Activated naive CD4-positive, alpha-beta T cell treated with anti-CD3 and anti-CD28 coated beads, Interleukin-2, amount 10 ng/mL, durations not matched to agents 7 days and 5 days (primary cell): ENCODE measurements around the gene EML4.

Experiments
- CTCF ChIA-PET: fragments of 350-600 bp; sonication (Branson Sonifier 250); formaldehyde crosslinking; loops from one replicate; lab custom pipeline; 2021; ENCODE audit warnings: antibody characterized with exemption; lab: Charles Lee
- DNase-seq: peaks from one replicate; pipeline ENCODE4 v3.0.0-alpha.2; 2020
- H3K27ac Mint-ChIP-seq: one replicate; pipeline ENCODE4 v1.8.0; 2021; ENCODE audit warnings: mild to moderate bottlenecking, moderate library complexity, mixed read lengths
- H3K27me3 Mint-ChIP-seq: one replicate; pipeline ENCODE4 v1.8.0; 2021; ENCODE audit warnings: mild to moderate bottlenecking, mixed read lengths
- H3K36me3 Mint-ChIP-seq: one replicate; pipeline ENCODE4 v1.8.0; 2021; ENCODE audit warnings: mixed read lengths
- H3K4me1 Mint-ChIP-seq: one replicate; pipeline ENCODE4 v1.8.0; 2021; ENCODE audit warnings: mixed read lengths
- H3K4me3 Mint-ChIP-seq: one replicate; pipeline ENCODE4 v1.8.0; 2021; ENCODE audit warnings: mild to moderate bottlenecking, moderate library complexity, mixed read lengths
- H3K9me3 Mint-ChIP-seq: one replicate; pipeline ENCODE4 v1.8.0; 2021; ENCODE audit warnings: mixed read lengths

The EML4 gene

DNA sequence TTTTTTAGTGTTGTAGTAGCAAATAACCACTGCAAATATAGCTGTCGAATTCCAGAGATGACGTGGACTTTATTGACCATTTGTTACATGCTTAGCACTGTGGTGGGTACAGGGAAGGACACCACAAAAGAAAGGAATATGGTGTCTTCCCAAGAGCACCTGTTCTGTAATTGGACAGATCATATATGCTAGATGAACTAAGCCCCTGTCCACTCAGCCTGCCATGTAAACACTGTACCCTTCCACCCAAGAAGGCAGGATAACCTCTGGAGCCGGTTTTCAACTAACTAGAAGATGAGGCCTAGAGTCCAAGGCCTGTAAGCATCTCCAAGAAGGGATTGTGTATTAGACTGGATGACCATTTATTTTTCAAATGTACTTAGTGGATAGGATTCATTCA, 147.8 kb downstream of the EML4 start:
- Mint-ChIP-seq H3K9me3 (no peaks in the 10 kb centered on the region), H3K27ac (peak overlapping the region; percentile 4), H3K27me3 (no peaks in the 10 kb centered on the region), H3K36me3 (peaks cover 50% of the 10 kb centered on the region), H3K4me1 (peaks cover 21% of the 10 kb centered on the region), H3K4me3 (no peak overlapping the region)
- CTCF ChIA-PET = interaction anchor here (2.0 kb wide), 1 partner anchor 12 kb away, joined by 8 read pairs; no protein-coding TSS in a partner anchor
- no peak for DNase-seq

DNA sequence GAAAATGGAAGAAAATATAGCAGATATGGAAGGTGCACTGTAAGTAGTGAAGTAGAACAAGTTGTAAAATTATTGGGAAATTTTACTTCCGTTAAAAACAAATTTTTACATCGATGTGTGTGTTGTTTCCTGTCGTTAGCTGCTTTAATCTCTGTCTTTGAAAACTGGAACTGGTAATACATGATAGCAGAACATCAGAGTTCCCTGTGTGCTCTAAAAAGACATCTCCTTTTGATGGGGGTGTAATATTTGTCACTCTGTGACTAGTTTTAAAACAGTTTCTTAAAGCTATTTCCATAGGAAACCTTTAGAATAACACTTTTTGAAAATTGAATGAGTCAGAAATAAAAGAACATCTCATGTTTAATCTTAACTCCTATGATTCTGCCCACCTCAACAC, 148.3 kb downstream of the EML4 start:
- Mint-ChIP-seq H3K27me3 (no peaks in the 10 kb centered on the region), H3K4me3 (no peak overlapping the region), H3K9me3 (no peaks in the 10 kb centered on the region), H3K36me3 (peaks cover 50% of the 10 kb centered on the region), H3K4me1 (peaks cover 21% of the 10 kb centered on the region), H3K27ac (peak overlapping the region; percentile 12)
- CTCF ChIA-PET = interaction anchor here (2.0 kb wide), 1 partner anchor 11 kb away, joined by 8 read pairs; no protein-coding TSS in a partner anchor
- no peak for DNase-seq

DNA sequence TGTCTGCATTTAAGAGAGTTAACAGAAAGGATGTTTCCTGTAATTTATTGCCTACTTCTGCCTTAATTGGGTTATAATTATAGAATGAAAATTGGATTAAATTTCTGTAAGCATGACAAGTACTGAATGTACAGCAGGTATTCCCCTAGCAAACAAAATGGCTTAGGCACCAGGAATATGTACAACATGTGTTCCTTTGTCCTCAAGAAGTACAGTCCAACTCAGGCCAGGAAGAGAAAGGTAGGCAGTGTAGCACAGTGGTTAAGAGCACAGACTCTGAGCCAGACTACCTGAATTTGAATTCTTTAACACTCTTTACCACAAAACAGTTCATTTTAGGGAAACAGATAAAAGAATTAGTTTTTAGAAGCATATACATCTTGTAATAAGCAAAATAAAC, 148.8 kb downstream of the EML4 start:
- H3K36me3 Mint-ChIP-seq = peaks cover 54% of the 10 kb centered on the region
- peak overlapping the region; percentile 47 for H3K27ac Mint-ChIP-seq
- no peak for DNase-seq
- CTCF ChIA-PET = interaction anchor here (2.0 kb wide), 1 partner anchor 11 kb away, joined by 8 read pairs; no protein-coding TSS in a partner anchor
- H3K27me3 Mint-ChIP-seq = no peaks in the 10 kb centered on the region
- no peaks in the 10 kb centered on the region for H3K9me3 Mint-ChIP-seq
- H3K4me3 Mint-ChIP-seq = no peak overlapping the region
- peaks cover 21% of the 10 kb centered on the region for H3K4me1 Mint-ChIP-seq

DNA sequence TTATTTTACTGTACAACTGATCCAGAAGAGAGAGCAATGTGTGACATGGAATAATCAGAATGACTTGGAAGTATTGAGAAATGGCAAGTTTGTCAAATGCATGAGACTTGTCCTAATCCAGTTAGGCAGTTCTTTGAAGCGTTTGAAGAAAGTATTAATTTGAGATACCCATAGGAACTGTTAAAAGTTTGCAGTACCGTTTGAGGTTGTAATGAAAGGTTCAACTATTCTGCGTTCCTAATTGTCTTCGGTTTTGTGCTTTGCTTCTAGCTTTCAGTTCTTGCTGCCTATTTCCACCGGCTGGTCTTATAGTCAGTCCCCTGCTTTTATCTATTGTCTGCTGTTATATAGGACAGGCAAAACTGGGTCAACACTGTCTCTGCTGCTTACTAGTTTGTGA, 150.1 kb downstream of the EML4 start:
- no peaks in the 10 kb centered on the region for H3K9me3 Mint-ChIP-seq
- no peak overlapping the region for H3K27ac Mint-ChIP-seq
- CTCF ChIA-PET = interaction anchor here (1.2 kb wide), 1 partner anchor 9 kb away, joined by 4 read pairs; no protein-coding TSS in a partner anchor
- no peaks in the 10 kb centered on the region for H3K27me3 Mint-ChIP-seq
- H3K4me1 Mint-ChIP-seq = peaks cover 21% of the 10 kb centered on the region
- peaks cover 58% of the 10 kb centered on the region for H3K36me3 Mint-ChIP-seq
- no peak overlapping the region for H3K4me3 Mint-ChIP-seq
- DNase-seq = no peak

DNA sequence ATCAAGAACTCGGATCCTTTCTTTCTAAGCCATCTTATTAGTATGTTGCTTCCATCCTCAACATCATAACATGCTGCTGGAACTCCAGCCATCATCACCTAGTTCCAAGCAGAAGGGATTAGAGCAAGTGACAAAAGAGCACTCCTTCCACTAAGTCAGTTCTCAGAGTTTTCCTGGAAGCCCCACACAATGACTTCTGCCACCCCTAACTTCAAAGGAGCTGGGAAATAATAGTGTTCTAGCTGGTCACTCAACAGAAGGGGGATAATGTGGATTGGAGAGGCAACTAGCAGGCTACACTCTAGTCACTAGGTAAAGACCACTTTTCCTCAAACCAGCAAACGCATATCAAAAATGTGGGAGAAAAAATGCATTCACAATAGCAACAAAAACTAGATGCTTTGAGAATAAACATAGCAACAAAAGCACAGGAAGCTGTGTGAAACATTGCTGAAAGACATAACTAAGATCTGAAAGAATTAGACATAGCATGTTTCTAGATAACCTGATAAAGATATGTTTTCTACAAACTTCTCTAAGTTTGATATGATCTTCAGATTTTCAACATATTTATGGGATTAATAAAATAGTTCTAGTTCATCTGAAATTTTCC, 152.4 kb downstream of the EML4 start:
- no peak for DNase-seq
- no peaks in the 10 kb centered on the region for H3K27me3 Mint-ChIP-seq
- no peaks in the 10 kb centered on the region for H3K9me3 Mint-ChIP-seq
- H3K4me1 Mint-ChIP-seq = peaks cover 23% of the 10 kb centered on the region
- peaks cover 55% of the 10 kb centered on the region for H3K36me3 Mint-ChIP-seq
- H3K4me3 Mint-ChIP-seq = no peak overlapping the region
- CTCF ChIA-PET = no interaction called here
- H3K27ac Mint-ChIP-seq = no peak overlapping the region

DNA sequence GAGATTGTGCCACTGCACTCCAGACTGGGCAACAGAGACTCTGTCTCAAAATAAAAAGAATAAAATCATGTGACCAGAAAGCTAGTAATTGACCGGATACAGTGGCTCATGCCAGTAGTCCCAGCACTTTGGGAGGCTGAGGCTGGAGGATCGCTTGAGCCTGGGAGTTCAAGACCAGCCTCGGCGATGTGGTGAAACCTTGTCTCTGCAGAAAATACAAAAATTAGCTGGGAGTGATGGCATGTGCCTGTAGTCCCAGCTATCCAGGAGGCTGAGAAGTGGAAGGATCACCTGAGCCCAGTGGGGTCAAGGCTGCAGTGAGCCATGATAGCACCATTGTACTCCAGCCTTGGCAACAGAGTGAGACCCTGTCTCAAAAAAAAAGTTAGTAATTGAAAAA, 155.1 kb downstream of the EML4 start:
- Mint-ChIP-seq H3K4me3 (no peak overlapping the region), H3K27ac (no peak overlapping the region), H3K27me3 (no peaks in the 10 kb centered on the region), H3K9me3 (no peaks in the 10 kb centered on the region), H3K36me3 (peaks cover 45% of the 10 kb centered on the region), H3K4me1 (peaks cover 15% of the 10 kb centered on the region)
- DNase-seq = no peak
- CTCF ChIA-PET = interaction anchor here (1.1 to 1.4 kb wide), 2 partner anchors 228 to 229 kb away, joined by 3 to 4 read pairs; no protein-coding TSS in a partner anchor

DNA sequence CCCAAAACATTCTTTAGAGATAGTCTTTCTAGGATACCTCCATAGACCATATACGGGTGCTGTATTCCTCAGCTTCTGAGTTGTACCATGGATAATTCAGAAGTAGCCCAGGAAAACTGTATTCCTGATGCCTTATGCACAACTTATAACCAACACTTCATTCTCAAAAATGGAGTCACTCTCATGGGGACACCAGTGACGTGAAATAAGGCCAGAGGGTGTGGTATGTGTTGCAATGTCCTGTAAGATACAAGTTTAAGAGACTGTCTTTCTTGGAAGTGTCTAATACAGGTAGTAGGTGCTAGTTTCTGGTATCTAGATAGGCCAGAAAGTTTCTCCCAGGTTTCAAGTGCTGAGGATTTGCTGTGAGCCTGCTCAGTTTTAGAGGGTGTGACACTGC, 155.8 kb downstream of the EML4 start:
- H3K27ac Mint-ChIP-seq = no peak overlapping the region
- no peaks in the 10 kb centered on the region for H3K9me3 Mint-ChIP-seq
- no peaks in the 10 kb centered on the region for H3K27me3 Mint-ChIP-seq
- CTCF ChIA-PET = interaction anchor here (1.2 to 1.4 kb wide), 2 partner anchors 228 to 238 kb away, joined by 3 read pairs; no protein-coding TSS in a partner anchor
- H3K36me3 Mint-ChIP-seq = peaks cover 49% of the 10 kb centered on the region
- peaks cover 15% of the 10 kb centered on the region for H3K4me1 Mint-ChIP-seq
- DNase-seq = no peak
- H3K4me3 Mint-ChIP-seq = no peak overlapping the region

DNA sequence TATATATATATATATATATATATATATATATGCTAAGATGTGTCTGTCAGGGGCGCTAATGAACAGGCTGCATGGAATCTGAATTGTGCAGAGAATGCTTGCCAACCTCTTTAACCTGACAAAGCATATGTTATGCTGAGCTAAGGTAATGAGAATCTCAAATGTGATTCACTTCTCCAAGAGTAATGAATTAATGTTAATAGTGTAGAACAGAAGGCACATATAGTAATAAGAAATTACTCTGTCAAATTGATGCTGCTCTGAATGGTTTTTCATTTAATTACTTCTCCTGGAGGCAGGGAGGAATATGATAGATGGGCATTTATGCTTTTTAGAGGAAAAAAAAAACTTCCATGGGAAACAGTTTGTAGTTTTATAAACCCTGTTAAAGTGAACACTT, 156.5 kb downstream of the EML4 start:
- no peaks in the 10 kb centered on the region for H3K9me3 Mint-ChIP-seq
- CTCF ChIA-PET = interaction anchor here (1.1 to 1.2 kb wide), 2 partner anchors 129 to 238 kb away, joined by 3 read pairs; no protein-coding TSS in a partner anchor
- DNase-seq = no peak
- H3K27ac Mint-ChIP-seq = no peak overlapping the region
- H3K27me3 Mint-ChIP-seq = no peaks in the 10 kb centered on the region
- no peak overlapping the region for H3K4me3 Mint-ChIP-seq
- H3K36me3 Mint-ChIP-seq = peaks cover 52% of the 10 kb centered on the region
- peaks cover 13% of the 10 kb centered on the region for H3K4me1 Mint-ChIP-seq

DNA sequence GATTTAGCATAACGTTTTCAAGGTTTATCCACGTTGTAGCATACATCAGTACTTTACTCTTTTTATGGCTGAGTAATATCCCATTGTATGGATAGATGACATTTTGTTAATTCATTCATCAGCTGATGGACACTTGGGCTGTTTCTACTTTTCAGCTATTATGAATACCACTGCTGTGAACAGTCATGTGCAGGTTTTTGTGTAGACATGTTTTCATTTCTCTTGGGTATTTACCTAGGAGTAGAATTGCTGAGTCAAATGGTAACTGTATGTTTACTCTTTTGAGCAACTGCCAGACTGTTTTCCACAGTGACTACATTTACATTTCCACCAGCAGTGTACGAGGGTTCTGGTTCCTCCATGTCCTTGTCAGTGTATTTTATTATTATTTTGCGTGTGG, 158.0 kb downstream of the EML4 start:
- peak overlapping the region; percentile 20 for H3K27ac Mint-ChIP-seq
- peaks cover 3% of the 10 kb centered on the region for H3K4me1 Mint-ChIP-seq
- no peak for DNase-seq
- H3K36me3 Mint-ChIP-seq = peaks cover 55% of the 10 kb centered on the region
- H3K27me3 Mint-ChIP-seq = no peaks in the 10 kb centered on the region
- CTCF ChIA-PET = interaction anchor here (3.0 to 4.1 kb wide), 2 partner anchors 230 to 236 kb away, joined by 26 to 66 read pairs; no protein-coding TSS in a partner anchor
- H3K4me3 Mint-ChIP-seq = no peak overlapping the region
- no peaks in the 10 kb centered on the region for H3K9me3 Mint-ChIP-seq

DNA sequence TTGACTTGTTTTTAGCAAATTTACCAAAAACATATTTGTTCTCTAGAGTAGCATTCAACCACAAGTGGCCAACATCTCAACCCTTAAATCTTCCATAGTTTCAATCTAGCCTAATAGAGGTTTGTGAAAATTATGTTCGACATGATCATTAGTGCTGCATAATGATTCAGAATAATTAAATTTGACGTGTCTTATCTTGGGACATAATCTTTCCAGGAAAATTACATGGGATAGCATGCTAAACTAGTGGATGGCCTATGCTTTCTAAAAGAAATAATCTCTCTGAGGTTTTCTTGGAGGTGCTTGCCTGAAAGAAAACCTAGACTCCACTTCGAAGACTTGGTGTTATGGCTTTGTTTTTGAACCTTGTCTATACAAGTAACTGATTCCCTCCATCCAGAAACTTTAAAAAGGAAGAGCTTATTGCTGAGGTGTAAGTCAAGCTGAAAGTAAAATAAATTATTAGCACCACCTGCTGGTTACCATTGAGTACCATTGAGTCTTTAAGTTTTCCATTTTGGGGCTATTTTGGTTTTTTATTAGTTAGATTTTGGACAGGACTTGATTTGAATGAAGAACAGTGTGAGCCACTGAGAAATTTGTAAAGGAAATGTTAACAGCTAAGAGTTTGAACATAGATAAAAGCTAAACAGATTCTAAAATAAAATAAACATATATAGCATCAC, 159.1 kb downstream of the EML4 start:
- Mint-ChIP-seq H3K9me3 (no peaks in the 10 kb centered on the region), H3K4me3 (no peak overlapping the region), H3K36me3 (peaks cover 55% of the 10 kb centered on the region), H3K27me3 (no peaks in the 10 kb centered on the region), H3K4me1 (peaks cover 3% of the 10 kb centered on the region), H3K27ac (no peak overlapping the region)
- DNase-seq = no peak
- CTCF ChIA-PET = interaction anchor here (0.6 to 4.1 kb wide), 17 partner anchors 8 to 241 kb away, joined by 3 to 66 read pairs (median 4); no protein-coding TSS in a partner anchor

DNA sequence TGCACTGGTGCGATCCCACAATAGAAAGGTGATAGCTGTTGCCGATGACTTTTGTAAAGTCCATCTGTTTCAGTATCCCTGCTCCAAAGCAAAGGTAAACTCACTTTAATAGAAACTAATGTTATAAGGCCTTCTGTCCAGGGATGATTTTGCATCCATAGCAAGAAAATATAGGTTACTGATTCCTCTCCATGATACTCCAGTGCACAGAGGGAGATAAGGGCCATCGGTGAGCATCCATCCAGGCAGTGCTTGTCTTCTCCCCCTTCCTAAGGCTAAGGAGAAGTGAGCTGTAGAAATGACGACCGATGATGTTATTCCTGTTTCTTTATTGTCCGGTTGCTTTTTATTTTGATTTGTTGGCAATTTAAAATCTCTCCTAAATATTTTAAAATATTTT, 159.8 kb downstream of the EML4 start:
- CTCF ChIA-PET = interaction anchor here (0.8 to 4.1 kb wide), 15 partner anchors 9 to 242 kb away, joined by 3 to 66 read pairs (median 5); no protein-coding TSS in a partner anchor
- Mint-ChIP-seq H3K4me3 (no peak overlapping the region), H3K27me3 (no peaks in the 10 kb centered on the region), H3K4me1 (peaks cover 3% of the 10 kb centered on the region), H3K9me3 (no peaks in the 10 kb centered on the region), H3K27ac (no peak overlapping the region), H3K36me3 (peaks cover 61% of the 10 kb centered on the region)
- no peak for DNase-seq

DNA sequence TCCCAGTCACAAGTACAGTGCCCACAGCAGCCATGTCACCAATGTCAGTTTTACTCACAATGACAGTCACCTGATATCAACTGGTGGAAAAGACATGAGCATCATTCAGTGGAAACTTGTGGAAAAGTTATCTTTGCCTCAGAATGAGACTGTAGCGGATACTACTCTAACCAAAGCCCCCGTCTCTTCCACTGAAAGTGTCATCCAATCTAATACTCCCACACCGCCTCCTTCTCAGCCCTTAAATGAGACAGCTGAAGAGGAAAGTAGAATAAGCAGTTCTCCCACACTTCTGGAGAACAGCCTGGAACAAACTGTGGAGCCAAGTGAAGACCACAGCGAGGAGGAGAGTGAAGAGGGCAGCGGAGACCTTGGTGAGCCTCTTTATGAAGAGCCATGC, 160.6 kb downstream of the EML4 start:
- no peak overlapping the region for H3K4me3 Mint-ChIP-seq
- CTCF ChIA-PET = interaction anchor here (0.8 to 4.1 kb wide), 5 partner anchors 61 to 243 kb away, joined by 3 to 66 read pairs (median 10); no protein-coding TSS in a partner anchor
- H3K9me3 Mint-ChIP-seq = no peaks in the 10 kb centered on the region
- DNase-seq = no peak
- H3K27me3 Mint-ChIP-seq = no peaks in the 10 kb centered on the region
- H3K36me3 Mint-ChIP-seq = peaks cover 64% of the 10 kb centered on the region
- no peak overlapping the region for H3K27ac Mint-ChIP-seq
- peaks cover 3% of the 10 kb centered on the region for H3K4me1 Mint-ChIP-seq

DNA sequence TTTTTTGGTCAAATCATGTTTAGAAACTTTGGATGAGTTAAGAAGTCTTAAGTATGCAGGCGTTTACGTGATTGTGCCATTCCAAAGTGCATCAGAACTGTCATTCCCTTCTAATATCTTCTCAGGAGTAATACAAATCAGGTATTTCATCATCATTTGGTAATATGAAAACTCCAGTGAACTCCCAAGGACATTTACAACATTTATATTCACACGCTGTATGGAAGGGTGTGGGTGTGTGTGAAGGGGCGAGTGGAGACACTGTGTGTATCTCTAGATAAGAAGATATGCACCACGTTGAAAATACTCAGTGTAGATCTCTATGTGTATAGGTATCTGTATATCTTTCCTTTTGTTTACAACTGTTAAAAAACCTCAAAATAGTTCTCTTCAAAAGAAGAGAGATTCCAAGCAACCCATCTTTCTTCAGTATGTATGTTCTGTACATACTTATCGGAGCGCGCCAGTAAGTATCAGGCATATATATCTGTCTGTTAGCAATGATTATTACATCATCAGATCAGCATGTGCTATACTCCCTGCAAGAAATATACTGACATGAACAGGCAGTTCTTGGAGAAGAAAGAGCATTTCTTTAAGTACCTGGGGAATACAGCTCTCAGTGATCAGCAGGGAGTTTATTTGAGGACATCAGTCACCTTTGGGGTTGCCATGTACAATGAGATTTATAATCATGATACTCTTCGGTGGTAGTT, 162.6 kb downstream of the EML4 start:
- H3K4me3 Mint-ChIP-seq = no peak overlapping the region
- CTCF ChIA-PET = interaction anchor here (1.2 to 1.4 kb wide), 2 partner anchors 10 to 237 kb away, joined by 3 to 9 read pairs; no protein-coding TSS in a partner anchor

DNA sequence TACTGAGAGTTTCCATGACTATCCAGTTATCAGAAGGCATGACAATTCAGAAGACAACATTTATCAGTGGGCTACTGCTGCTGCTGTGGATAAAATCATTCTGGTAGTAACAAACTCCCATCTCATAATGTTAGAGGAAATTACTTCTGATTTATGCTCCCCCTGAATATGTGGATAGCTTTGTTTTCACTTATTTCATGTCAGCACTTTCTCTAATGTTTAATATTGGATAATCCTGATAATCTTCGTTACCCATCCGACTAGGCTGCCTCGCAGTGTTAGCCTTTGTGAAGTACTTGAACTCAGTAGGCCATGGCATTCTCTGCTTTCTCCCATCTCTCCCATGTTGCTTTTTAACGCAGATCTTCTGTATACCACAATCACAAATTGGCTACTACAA, 163.4 kb downstream of the EML4 start:
- peaks cover 67% of the 10 kb centered on the region for H3K36me3 Mint-ChIP-seq
- peaks cover 4% of the 10 kb centered on the region for H3K9me3 Mint-ChIP-seq
- H3K4me3 Mint-ChIP-seq = no peak overlapping the region
- no peak for DNase-seq
- H3K27ac Mint-ChIP-seq = no peak overlapping the region
- H3K4me1 Mint-ChIP-seq = no peaks in the 10 kb centered on the region
- CTCF ChIA-PET = interaction anchor here (1.2 kb wide), 1 partner anchor 9 kb away, joined by 3 read pairs; no protein-coding TSS in a partner anchor
- H3K27me3 Mint-ChIP-seq = no peaks in the 10 kb centered on the region

More for the DNA sequence above, 162.6 kb downstream of the EML4 start:
- Mint-ChIP-seq H3K27me3 (no peaks in the 10 kb centered on the region), H3K27ac (no peak overlapping the region), H3K9me3 (no peaks in the 10 kb centered on the region), H3K36me3 (peaks cover 66% of the 10 kb centered on the region), H3K4me1 (no peaks in the 10 kb centered on the region)
- no peak for DNase-seq
